Adrenal gland (tissue), 5 donors: ENCODE data around the gene CREB5.

Experiments
- CTCF ChIP-seq, 6 experiments: fragments of 450-650 bp in 4 of 6; fragments of 200-600 bp in 2 of 6; sonication (generic) in 1 of 6; IDR thresholded peaks; 1 replicate in 5 of 6; 2 replicates in 1 of 6; pipeline versions ENCODE4 v1.5.1 to v1.8.0; 2016 to 2021; ENCODE audit warnings: antibody characterized with exemption in 6 of 6, mild to moderate bottlenecking in 2 of 6, moderate library complexity in 1 of 6
- POLR2A ChIP-seq, 2 donors: fragments of 450-650 bp; IDR thresholded peaks; one replicate each; pipeline ENCODE4 v1.6.1; 2017; ENCODE audit warnings: antibody characterized with exemption in 2 of 2, mild to moderate bottlenecking in 2 of 2, moderate library complexity in 1 of 2
- donor health status: DM: no; HTN: no; CAD: no.

GRCh38 chr7:28853150-28853549 lies 440.8 kb downstream of the CREB5 start:
- TF ChIP-seq CTCF (IDR thresholded peaks at IDR 0.05) (no peak), POLR2A (IDR thresholded peaks at IDR 0.05) (no peak)
